ENCODE measurements around the gene CKM. TPM values are rescaled to one million over a fixed set of nuclear protein-coding genes. Genes with fewer than 3 reads are reported as not detected.

Gene CKM
- total RNA-seq, 4 donors from 2014 or later = not detected

GRCh38 chr19:45352062-45352461, 29.4 kb upstream of the CKM start:
- peaks cover 0 to 13% (median 0%) of the 10 kb centered on the region in 3 donors for H3K36me3 ChIP-seq
- TF ChIP-seq POLR2A (IDR thresholded peaks at IDR 0.05) = no peak
- TF ChIP-seq, protein P1, sequence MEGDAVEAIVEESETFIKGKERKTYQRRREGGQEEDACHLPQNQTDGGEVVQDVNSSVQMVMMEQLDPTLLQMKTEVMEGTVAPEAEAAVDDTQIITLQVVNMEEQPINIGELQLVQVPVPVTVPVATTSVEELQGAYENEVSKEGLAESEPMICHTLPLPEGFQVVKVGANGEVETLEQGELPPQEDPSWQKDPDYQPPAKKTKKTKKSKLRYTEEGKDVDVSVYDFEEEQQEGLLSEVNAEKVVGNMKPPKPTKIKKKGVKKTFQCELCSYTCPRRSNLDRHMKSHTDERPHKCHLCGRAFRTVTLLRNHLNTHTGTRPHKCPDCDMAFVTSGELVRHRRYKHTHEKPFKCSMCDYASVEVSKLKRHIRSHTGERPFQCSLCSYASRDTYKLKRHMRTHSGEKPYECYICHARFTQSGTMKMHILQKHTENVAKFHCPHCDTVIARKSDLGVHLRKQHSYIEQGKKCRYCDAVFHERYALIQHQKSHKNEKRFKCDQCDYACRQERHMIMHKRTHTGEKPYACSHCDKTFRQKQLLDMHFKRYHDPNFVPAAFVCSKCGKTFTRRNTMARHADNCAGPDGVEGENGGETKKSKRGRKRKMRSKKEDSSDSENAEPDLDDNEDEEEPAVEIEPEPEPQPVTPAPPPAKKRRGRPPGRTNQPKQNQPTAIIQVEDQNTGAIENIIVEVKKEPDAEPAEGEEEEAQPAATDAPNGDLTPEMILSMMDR (IDR thresholded peaks at IDR 0.05) = no peak

DNA sequence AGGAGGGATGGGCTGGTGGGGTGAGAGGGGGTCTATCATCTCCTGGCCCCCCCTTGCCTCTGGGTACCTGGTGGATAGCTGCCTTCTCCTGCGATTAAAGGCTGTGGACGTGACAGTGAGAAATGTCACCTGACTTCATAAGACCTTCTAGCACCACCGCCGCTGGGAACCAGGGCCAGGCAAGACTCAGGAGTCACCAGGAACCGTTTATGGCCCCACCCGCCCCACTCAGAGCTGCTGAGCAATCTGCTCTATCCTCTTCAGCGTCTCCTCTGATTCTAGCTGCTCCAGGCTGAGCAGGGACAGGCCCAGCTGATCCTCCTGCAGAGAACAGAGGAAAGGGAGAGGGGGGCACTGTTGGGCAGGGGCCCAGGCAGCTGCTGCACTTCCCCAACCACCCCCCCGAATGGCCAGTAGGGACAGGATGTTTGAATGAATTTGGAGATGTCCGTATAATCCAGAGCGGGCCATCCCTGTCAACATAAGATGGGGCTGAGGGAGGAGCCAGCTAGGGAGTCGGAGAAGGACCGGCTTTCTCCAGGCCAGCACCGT, 28.8 kb upstream of the CKM start:
- TF ChIP-seq POLR2A (IDR thresholded peaks at IDR 0.05) = no peak
- TF ChIP-seq, protein P1 (IDR thresholded peaks at IDR 0.05) = no peak
- no peak overlapping the region for H3K27ac ChIP-seq
- DNase-seq = no peak
- H3K27me3 ChIP-seq = no peaks in the 10 kb centered on the region
- peaks cover 0 to 13% (median 0%) of the 10 kb centered on the region in 3 donors for H3K36me3 ChIP-seq
- no peaks in the 10 kb centered on the region for H3K9me3 ChIP-seq
- H3K4me3 ChIP-seq = no peak overlapping the region
- H3K4me1 ChIP-seq = no peaks in the 10 kb centered on the region

More at GRCh38 chr19:45352062-45352461, 29.4 kb upstream of the CKM start:
- H3K4me3 ChIP-seq = no peak overlapping the region
- H3K4me1 ChIP-seq = no peaks in the 10 kb centered on the region
- H3K27me3 ChIP-seq = no peaks in the 10 kb centered on the region
- no peak for DNase-seq
- H3K27ac ChIP-seq = no peak overlapping the region
- H3K9me3 ChIP-seq = no peaks in the 10 kb centered on the region

DNA sequence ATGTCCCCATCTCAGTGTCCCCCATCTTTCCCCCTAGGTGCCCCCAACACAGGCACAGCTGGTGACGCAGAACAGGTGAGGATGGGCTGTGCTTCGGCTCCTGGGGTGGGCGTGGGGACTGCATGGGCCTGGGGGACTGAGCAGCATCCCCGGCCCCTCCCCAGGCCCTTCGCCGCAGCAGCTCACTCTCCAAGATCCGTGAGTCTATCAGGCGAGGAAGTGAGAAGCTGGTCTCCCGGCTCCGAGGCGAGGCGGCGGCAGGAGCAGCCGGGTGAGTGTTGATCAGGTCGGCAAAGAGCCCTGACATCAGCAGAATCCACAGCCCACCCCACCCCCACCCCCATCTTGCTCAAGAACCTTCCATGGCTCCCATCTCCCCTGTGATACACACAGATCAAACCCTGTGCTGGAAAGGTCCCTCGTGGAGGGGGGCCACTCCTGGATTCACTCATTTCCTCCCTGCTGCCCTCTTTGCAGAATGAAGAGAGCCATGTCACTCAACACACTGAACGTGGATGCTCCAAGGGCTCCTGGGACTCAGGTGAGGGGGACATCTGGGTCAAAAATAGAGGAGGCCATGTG, 27.9 kb upstream of the CKM start:
- Histone ChIP-seq H3K4me1 (no peaks in the 10 kb centered on the region), H3K27me3 (no peaks in the 10 kb centered on the region), H3K36me3 (peaks cover 0 to 13% (median 0%) of the 10 kb centered on the region in 3 donors), H3K9me3 (no peaks in the 10 kb centered on the region), H3K4me3 (no peak overlapping the region), H3K27ac (no peak overlapping the region)
- TF ChIP-seq, protein P1 (IDR thresholded peaks at IDR 0.05) = no peak
- no peak for TF ChIP-seq POLR2A (IDR thresholded peaks at IDR 0.05)
- DNase-seq = no peak

- H3K27me3 ChIP-seq = no peaks in the 10 kb centered on the region
- DNase-seq = no peak
- H3K4me1 ChIP-seq = no peaks in the 10 kb centered on the region
- H3K4me3 ChIP-seq = no peak overlapping the region
- TF ChIP-seq, protein P1 (IDR thresholded peaks at IDR 0.05) = no peak
- no peak for TF ChIP-seq POLR2A (IDR thresholded peaks at IDR 0.05)
- peaks cover 0 to 13% (median 0%) of the 10 kb centered on the region in 3 donors for H3K36me3 ChIP-seq
- no peaks in the 10 kb centered on the region for H3K9me3 ChIP-seq
- H3K27ac ChIP-seq = no peak overlapping the region
Observed at GRCh38 chr19:45349430-45349941, 26.8 kb upstream of the CKM start.

GRCh38 chr19:45349126-45349415, 26.4 kb upstream of the CKM start:
- no peak overlapping the region for H3K27ac ChIP-seq

More at GRCh38 chr19:45349126-45349415, 26.4 kb upstream of the CKM start:
- Histone ChIP-seq H3K27me3 (no peaks in the 10 kb centered on the region), H3K36me3 (peaks cover 0 to 13% (median 0%) of the 10 kb centered on the region in 3 donors), H3K9me3 (no peaks in the 10 kb centered on the region), H3K4me3 (no peak overlapping the region), H3K4me1 (no peaks in the 10 kb centered on the region)
- TF ChIP-seq, protein P1 (IDR thresholded peaks at IDR 0.05) = no peak
- no peak for TF ChIP-seq POLR2A (IDR thresholded peaks at IDR 0.05)
- no peak for DNase-seq
